Eye (tissue), 1 donor: ENCODE data around the gene TNFAIP8L3.
"Not testable (repeated sequence)": the region's sequence is repeated elsewhere in the genome, so short reads cannot be mapped to it uniquely, and the experiment has no call there.

Experiments
- DNase-seq: peaks from one replicate; pipeline ENCODE4 v3.0.0-alpha.2; 2015

The TNFAIP8L3 gene

GRCh38 chr15:51051776-51052175, 42.9 kb downstream of the TNFAIP8L3 start:
- no peak for DNase-seq

- DNase-seq = no peak
Measured at GRCh38 chr15:51049081-51049480, 45.6 kb downstream of the TNFAIP8L3 start.

GRCh38 chr15:51048308-51048707, 46.4 kb downstream of the TNFAIP8L3 start:
- DNase-seq = no peak

GRCh38 chr15:51046799-51047449, 47.8 kb downstream of the TNFAIP8L3 start:
- no peak for DNase-seq

GRCh38 chr15:51046016-51046415, 48.7 kb downstream of the TNFAIP8L3 start:
- DNase-seq = no peak

- DNase-seq = no peak
Measured at GRCh38 chr15:51044037-51044727, 50.5 kb downstream of the TNFAIP8L3 start.

- DNase-seq = no peak
Measured at GRCh38 chr15:51038974-51039319, 55.8 kb downstream of the TNFAIP8L3 start.

GRCh38 chr15:51038162-51038973, 56.3 kb downstream of the TNFAIP8L3 start:
- no peak for DNase-seq

GRCh38 chr15:51037474-51037873, 57.2 kb downstream of the TNFAIP8L3 start:
- DNase-seq = not testable (repeated sequence)

GRCh38 chr15:51030649-51031316, 63.9 kb downstream of the TNFAIP8L3 start:
- DNase-seq = no peak

- no peak for DNase-seq
Measured at GRCh38 chr15:51025454-51025846, 69.3 kb downstream of the TNFAIP8L3 start.

GRCh38 chr15:51024735-51025453, 69.8 kb downstream of the TNFAIP8L3 start:
- DNase-seq = peak; percentile 11

GRCh38 chr15:51023499-51023898, 71.2 kb downstream of the TNFAIP8L3 start:
- DNase-seq = no peak

- DNase-seq = no peak
Measured at GRCh38 chr15:51022206-51022605, 72.5 kb downstream of the TNFAIP8L3 start.

- no peak for DNase-seq
Measured at GRCh38 chr15:51016615-51017014, 78.1 kb downstream of the TNFAIP8L3 start.

- DNase-seq = peak; percentile 12
Measured at GRCh38 chr15:51011212-51011611, 83.5 kb downstream of the TNFAIP8L3 start.

GRCh38 chr15:51007131-51007666, 87.5 kb downstream of the TNFAIP8L3 start:
- no peak for DNase-seq
